CD14-positive monocyte (primary cell): ENCODE results near the gene TEF. TPM values are rescaled to one million over a fixed set of nuclear protein-coding genes. Genes with fewer than 3 reads are reported as not detected.

Experiments
- DNase-seq, 3 donors: peaks; one replicate each; pipeline ENCODE4 v3.0.0-alpha.2; 2011 to 2022
- H2AFZ ChIP-seq: 2 replicates; pipeline ENCODE4 v1.6.0; 2012; ENCODE audit warnings: mild to moderate bottlenecking, low read depth, low read length, inconsistent platforms; ENCODE audit not compliant: insufficient read depth, poor library complexity, severe bottlenecking
- H3K27ac ChIP-seq, 2 donors: 1 replicate in 1 of 2; 2 replicates in 1 of 2; pipeline ENCODE4 v1.5.1; 2012 to 2013; ENCODE audit warnings: low read length in 2 of 2, control low read depth in 1 of 2, inconsistent platforms in 1 of 2, low read depth in 1 of 2, mild to moderate bottlenecking in 1 of 2
- H3K27me3 ChIP-seq, 2 donors: one replicate each; pipeline versions ENCODE4 v1.6.0 to v1.6.1; 2011 to 2013; ENCODE audit warnings: low read length in 2 of 2; ENCODE audit not compliant: control insufficient read depth in 2 of 2, insufficient read depth in 2 of 2
- H3K36me3 ChIP-seq, 2 donors: replicated peaks in 1 of 2; 1 replicate in 1 of 2; 2 replicates in 1 of 2; pipeline versions ENCODE4 v1.5.1 to v1.6.1; 2012 to 2013; ENCODE audit warnings: low read length in 2 of 2, control low read depth in 1 of 2, inconsistent platforms in 1 of 2, mild to moderate bottlenecking in 1 of 2; ENCODE audit not compliant: insufficient read depth in 2 of 2, control insufficient read depth in 1 of 2
- H3K4me1 ChIP-seq, 2 donors: 1 replicate in 1 of 2; 2 replicates in 1 of 2; pipeline versions ENCODE4 v1.5.1 to v1.6.1; 2012 to 2013; ENCODE audit warnings: low read length in 2 of 2, control low read depth in 1 of 2, inconsistent platforms in 1 of 2, mild to moderate bottlenecking in 1 of 2, moderate library complexity in 1 of 2; ENCODE audit not compliant: insufficient read depth in 2 of 2, control insufficient read depth in 1 of 2
- H3K4me2 ChIP-seq: replicated peaks from 2 replicates; pipeline ENCODE3; 2012; ENCODE audit warnings: low read length, moderate library complexity, mild to moderate bottlenecking; ENCODE audit not compliant: poor library complexity, severe bottlenecking; ENCODE audit errors: extremely low read depth
- H3K4me3 ChIP-seq, 3 experiments: fragments of 200-600 bp in 1 of 3; sonication (generic) in 1 of 3; replicated peaks in 1 of 3; 1 replicate in 2 of 3; 2 replicates in 1 of 3; pipeline ENCODE4 v1.5.1; 2011 to 2013; ENCODE audit warnings: low read length in 3 of 3, mild to moderate bottlenecking in 3 of 3, control low read depth in 2 of 3, low read depth in 2 of 3, inconsistent platforms in 1 of 3, moderate library complexity in 1 of 3
- H3K79me2 ChIP-seq: 2 replicates; pipeline ENCODE4 v1.6.0; 2012; ENCODE audit warnings: mild to moderate bottlenecking, control low read depth, inconsistent platforms, low read length, moderate library complexity; ENCODE audit not compliant: insufficient read depth
- H3K9ac ChIP-seq: 2 replicates; pipeline ENCODE4 v1.6.0; 2017; ENCODE audit warnings: low read length, mild to moderate bottlenecking; ENCODE audit not compliant: insufficient read depth, poor library complexity, severe bottlenecking
- H3K9me3 ChIP-seq, 2 donors: replicated peaks in 1 of 2; 1 replicate in 1 of 2; 2 replicates in 1 of 2; pipeline versions ENCODE4 v1.5.1 to v1.6.1; 2012 to 2013; ENCODE audit warnings: low read length in 2 of 2, control low read depth in 1 of 2; ENCODE audit not compliant: control insufficient read depth in 1 of 2, insufficient read depth in 1 of 2
- H4K20me1 ChIP-seq: 2 replicates; pipeline ENCODE4 v1.6.0; 2012; ENCODE audit warnings: mild to moderate bottlenecking, low read length, control low read depth, moderate library complexity; ENCODE audit not compliant: insufficient read depth
- H3K27ac Mint-ChIP-seq, 7 donors: one replicate each; pipeline ENCODE4 v1.8.0; 2020; ENCODE audit warnings: mild to moderate bottlenecking in 7 of 7, mixed read lengths in 7 of 7, moderate library complexity in 6 of 7, inconsistent platforms in 2 of 7
- H3K27me3 Mint-ChIP-seq, 3 donors: one replicate each; pipeline ENCODE4 v1.8.0; 2021 to 2022; ENCODE audit warnings: low read depth in 3 of 3, mild to moderate bottlenecking in 3 of 3, mixed read lengths in 3 of 3, moderate library complexity in 3 of 3, inconsistent platforms in 1 of 3
- H3K36me3 Mint-ChIP-seq, 2 donors: one replicate each; pipeline ENCODE4 v1.8.0; 2020; ENCODE audit warnings: mixed read lengths in 2 of 2, inconsistent platforms in 1 of 2, mild to moderate bottlenecking in 1 of 2
- H3K4me1 Mint-ChIP-seq: one replicate; pipeline ENCODE4 v1.8.0; 2020; ENCODE audit warnings: mild to moderate bottlenecking, mixed read lengths
- H3K4me3 Mint-ChIP-seq, 2 donors: one replicate each; pipeline ENCODE4 v1.8.0; 2020; ENCODE audit warnings: mild to moderate bottlenecking in 2 of 2, mixed read lengths in 2 of 2, moderate library complexity in 1 of 2
- H3K9me3 Mint-ChIP-seq, 7 donors: one replicate each; pipeline ENCODE4 v1.8.0; 2020 to 2022; ENCODE audit warnings: mixed read lengths in 7 of 7, mild to moderate bottlenecking in 6 of 7, moderate library complexity in 6 of 7, inconsistent platforms in 2 of 7
- WGBS: methylation state at CpG from one replicate; pipeline ENCODE4 v1.1.5; 2013; ENCODE audit warnings: missing lambda C conversion rate; ENCODE audit not compliant: insufficient coverage; 5-methylcytosine and 5-hydroxymethylcytosine counted together
- intact Hi-C, 2 donors: fragments of 100-400 bp; cut with micrococcal nuclease; formaldehyde crosslinking; loops; one replicate each; pipeline versions ENCODE4 v1.15.0 to v1.15.1; 2023
- polyA plus RNA-seq, 3 donors: library from polyadenylated mRNA; depleted of rRNA in 1 of 3; unstranded in 2 of 3; stranded (reverse) in 1 of 3; fragments of 300-500 nt in 2 of 3; fragments of >200 nt in 1 of 3; fragmentation: Illumina TruSeq in 2 of 3; gene quantifications; 1 replicate in 2 of 3; 2 replicates in 1 of 3; pipeline ENCODE4 v1.2.3, GENCODE V29; 2012 to 2021
- TF ChIP-seq, protein P1 (sequence below): fragments of 200-600 bp; IDR thresholded peaks from one replicate; pipeline ENCODE4 v1.8.0; 2022; ENCODE audit warnings: antibody characterized with exemption, mild to moderate bottlenecking

Gene TEF
- polyA plus RNA-seq, 3 donors, result 0.71 to 1.7 (median 1.1) TPM

DNA sequence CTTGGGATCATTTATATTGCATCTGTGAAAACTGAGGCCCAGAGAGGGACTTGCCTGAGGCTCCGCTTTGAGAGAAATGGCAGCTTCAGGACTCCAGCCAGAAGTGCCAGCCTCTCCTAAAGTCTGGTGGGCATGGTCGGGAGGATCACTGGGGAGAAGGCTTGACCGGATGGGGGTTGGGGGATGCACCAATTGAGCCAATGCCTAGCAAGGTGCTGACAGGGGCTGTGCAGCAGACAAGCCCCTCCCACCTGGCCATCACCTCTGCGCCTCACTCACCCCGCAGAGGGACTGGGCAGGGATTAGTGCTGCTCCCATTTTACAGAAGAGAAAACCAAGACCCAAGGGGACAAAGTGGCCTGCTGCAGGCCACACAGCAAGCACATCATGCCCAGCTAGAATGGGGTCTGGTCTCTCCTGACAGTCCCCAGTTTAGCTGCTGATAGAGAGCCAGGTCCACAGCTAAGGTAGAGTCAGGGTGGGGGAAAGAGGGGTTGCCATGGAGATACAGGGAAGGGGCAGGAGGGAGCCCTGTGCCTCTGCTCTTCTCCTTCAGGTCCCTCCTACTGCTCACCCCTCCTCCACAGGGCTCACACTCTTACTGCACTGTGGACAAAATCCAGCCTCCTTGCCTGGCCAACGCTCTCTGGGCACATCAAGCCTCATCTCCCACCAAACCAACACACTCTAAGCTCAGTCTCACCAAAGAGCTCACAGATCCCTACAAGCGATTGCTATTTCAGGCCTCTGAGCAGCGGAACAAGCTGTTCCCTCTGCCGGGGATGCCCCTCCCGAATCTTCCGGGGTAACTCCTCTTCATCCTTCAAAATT lies 29.5 kb downstream of the TEF start:
- Histone ChIP-seq H3K4me3 (no peak overlapping the region), H3K4me1 (peaks cover 26 to 32% of the 10 kb centered on the region in 2 donors), H3K36me3 (no peaks in the 10 kb centered on the region), H3K9me3 (no peaks in the 10 kb centered on the region), H4K20me1 (no peaks in the 10 kb centered on the region), H3K4me2 (no peak overlapping the region), H3K27ac (peak overlapping the region in 1 of 2 donors; percentile 20), H3K27me3 (no peaks in the 10 kb centered on the region), H3K9ac (no peak overlapping the region), H3K79me2 (peaks cover 29% of the 10 kb centered on the region), H2AFZ (no peak overlapping the region)
- DNase-seq, result no peak
- intact Hi-C loops, result no loop called here
- Mint-ChIP-seq H3K9me3 (peaks cover 0 to 2% (median 0%) of the 10 kb centered on the region in 7 donors), H3K36me3 (no peaks in the 10 kb centered on the region), H3K27me3 (peaks cover 0 to 4% (median 0%) of the 10 kb centered on the region in 3 donors), H3K4me1 (peaks cover 24% of the 10 kb centered on the region), H3K27ac (peak overlapping the region in 6 of 7 donors; percentile 7 to 70 (median 51)), H3K4me3 (no peak overlapping the region)
- TF ChIP-seq, protein P1, sequence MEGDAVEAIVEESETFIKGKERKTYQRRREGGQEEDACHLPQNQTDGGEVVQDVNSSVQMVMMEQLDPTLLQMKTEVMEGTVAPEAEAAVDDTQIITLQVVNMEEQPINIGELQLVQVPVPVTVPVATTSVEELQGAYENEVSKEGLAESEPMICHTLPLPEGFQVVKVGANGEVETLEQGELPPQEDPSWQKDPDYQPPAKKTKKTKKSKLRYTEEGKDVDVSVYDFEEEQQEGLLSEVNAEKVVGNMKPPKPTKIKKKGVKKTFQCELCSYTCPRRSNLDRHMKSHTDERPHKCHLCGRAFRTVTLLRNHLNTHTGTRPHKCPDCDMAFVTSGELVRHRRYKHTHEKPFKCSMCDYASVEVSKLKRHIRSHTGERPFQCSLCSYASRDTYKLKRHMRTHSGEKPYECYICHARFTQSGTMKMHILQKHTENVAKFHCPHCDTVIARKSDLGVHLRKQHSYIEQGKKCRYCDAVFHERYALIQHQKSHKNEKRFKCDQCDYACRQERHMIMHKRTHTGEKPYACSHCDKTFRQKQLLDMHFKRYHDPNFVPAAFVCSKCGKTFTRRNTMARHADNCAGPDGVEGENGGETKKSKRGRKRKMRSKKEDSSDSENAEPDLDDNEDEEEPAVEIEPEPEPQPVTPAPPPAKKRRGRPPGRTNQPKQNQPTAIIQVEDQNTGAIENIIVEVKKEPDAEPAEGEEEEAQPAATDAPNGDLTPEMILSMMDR, result no peak
- WGBS, result 94% methylated on average over 7 of the region's 11 CpGs

DNA sequence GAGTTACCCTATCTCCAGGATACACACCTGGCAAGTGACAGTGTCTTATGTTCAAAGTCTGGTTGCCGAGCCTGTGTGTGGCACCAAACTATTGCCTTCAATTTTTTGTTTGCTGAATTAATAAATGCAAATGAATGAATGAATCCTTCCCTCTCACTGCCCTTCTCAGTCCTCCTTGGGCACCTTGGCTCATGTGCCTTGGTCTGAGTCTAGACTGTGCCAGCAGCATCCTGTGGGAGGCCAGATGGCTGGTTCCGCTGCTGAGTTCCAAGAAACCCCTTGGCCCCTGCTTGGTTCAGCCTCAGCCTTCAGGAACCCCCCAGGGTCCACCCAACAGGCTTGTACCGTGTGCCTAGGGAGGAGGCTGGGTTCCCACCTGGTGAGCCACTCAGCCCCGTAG lies 33.8 kb downstream of the TEF start:
- Histone ChIP-seq H3K27me3 (no peaks in the 10 kb centered on the region), H3K9me3 (no peaks in the 10 kb centered on the region), H3K4me3 (no peak overlapping the region), H4K20me1 (peaks cover 8% of the 10 kb centered on the region), H3K4me1 (peaks cover 26 to 32% of the 10 kb centered on the region in 2 donors), H3K9ac (no peak overlapping the region), H3K36me3 (no peaks in the 10 kb centered on the region), H3K4me2 (peak overlapping the region; percentile 7), H3K27ac (peak overlapping the region in 1 of 2 donors; percentile 94), H3K79me2 (peaks cover 37% of the 10 kb centered on the region), H2AFZ (no peak overlapping the region)
- Mint-ChIP-seq H3K36me3 (peaks cover 0 to 3% of the 10 kb centered on the region in 2 donors), H3K27ac (peak overlapping the region in 6 of 7 donors; percentile 24 to 81 (median 64)), H3K4me3 (no peak overlapping the region), H3K9me3 (no peaks in the 10 kb centered on the region), H3K27me3 (no peaks in the 10 kb centered on the region), H3K4me1 (peaks cover 26% of the 10 kb centered on the region)
- TF ChIP-seq, protein P1, result no peak
- DNase-seq, result no peak
- 100% methylated on average over 2 of the region's 4 CpGs for WGBS
- intact Hi-C loops, result no loop called here
